ENCODE measurements around the gene OLFML1.

Gene OLFML1

GRCh38 chr11:7531011-7531410 is 45.7 kb downstream of the OLFML1 start:
- no peak for DNase-seq (ENCODE audit: low read depth in 2 of 3, low spot score in 2 of 3)

DNA sequence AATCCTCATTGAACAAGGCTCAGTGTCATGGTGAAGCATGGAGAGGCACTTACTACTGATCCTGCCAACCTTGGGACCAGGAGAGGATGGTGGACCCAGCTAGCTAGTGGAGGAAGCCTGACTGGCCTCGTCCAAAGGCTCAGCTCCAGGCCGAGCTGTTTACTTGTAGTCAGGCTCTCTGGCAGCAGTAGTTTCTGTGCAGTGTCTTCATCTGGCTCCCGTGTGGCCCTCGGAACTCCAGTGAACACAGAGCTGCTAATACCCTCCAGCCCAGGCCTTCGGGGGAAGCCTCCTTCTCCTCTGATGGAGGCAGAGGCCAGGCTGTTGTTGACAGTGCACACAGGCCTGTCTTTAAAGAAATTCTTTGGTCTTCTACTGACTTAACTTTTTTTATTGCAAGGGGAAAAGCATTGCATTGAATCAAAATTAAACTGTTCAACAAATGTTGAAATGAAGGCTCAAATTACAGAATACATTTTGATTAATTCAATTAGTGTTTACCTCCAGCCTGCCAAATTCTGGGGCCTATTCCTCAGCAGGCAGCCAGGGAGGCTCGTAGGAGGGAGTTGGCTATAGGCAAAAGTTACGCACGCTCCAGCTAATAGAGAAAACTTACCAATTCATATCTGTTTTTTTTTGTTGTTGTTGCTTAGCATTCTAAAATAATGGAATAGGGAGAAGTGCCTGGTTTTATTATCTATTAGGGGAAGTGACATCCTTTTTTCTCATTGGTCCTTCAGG is 47.3 kb downstream of the OLFML1 start:
- no peak for DNase-seq (ENCODE audit: low read depth in 2 of 3, low spot score in 2 of 3)

- no peak for DNase-seq (ENCODE audit: low read depth in 2 of 3, low spot score in 2 of 3)
Observed at GRCh38 chr11:7533199-7534041, 48.1 kb downstream of the OLFML1 start.

GRCh38 chr11:7534042-7534378 is 48.7 kb downstream of the OLFML1 start:
- DNase-seq (ENCODE audit: low read depth in 2 of 3, low spot score in 2 of 3) = no peak

DNA sequence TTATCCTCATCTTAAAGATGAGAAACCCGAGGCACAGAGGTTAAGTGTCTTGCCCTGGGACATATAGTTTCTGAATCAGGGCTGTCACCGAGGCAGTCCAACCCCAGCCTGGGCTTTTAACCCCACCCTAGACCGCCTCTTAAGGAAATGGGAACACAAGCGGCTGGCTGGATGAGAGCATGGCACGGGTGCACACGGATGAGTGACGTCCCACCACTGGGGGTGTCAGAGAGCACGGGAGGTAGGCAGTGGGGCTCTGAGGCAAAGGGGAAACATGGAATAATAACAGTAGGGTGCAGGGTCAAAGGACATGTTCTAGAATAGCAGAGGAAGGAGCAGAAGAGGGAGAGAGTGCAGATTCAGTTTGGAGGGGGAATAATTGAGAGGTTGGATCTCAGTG is 50.8 kb downstream of the OLFML1 start:
- DNase-seq (ENCODE audit: low read depth in 2 of 3, low spot score in 2 of 3) = no peak

GRCh38 chr11:7537265-7537664 is 52.0 kb downstream of the OLFML1 start:
- DNase-seq (ENCODE audit: low read depth in 2 of 3, low spot score in 2 of 3) = no peak

DNA sequence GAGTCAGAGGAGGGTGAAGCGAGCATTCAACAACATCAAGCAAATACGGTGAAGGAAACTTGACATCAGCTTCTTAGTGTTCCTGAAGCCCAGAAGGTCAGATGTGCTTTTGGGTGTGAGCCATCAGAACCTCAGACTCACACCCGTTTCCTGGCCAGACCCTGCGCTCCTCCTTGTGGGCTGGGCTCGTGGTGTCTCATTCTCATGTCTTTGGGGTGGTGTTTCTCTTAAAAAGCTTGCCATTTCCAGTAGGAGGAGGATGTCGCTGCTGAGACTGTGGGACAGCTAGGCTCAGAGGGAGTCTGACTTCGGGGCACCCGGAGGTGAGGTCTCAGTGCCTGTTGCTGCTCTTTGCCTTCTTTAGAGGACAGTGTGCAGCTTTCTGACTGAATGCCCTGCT is 52.7 kb downstream of the OLFML1 start:
- no peak for DNase-seq (ENCODE audit: low read depth in 2 of 3, low spot score in 2 of 3)

GRCh38 chr11:7538466-7539454 is 53.5 kb downstream of the OLFML1 start:
- DNase-seq (ENCODE audit: low read depth in 2 of 3, low spot score in 2 of 3) = no peak

DNA sequence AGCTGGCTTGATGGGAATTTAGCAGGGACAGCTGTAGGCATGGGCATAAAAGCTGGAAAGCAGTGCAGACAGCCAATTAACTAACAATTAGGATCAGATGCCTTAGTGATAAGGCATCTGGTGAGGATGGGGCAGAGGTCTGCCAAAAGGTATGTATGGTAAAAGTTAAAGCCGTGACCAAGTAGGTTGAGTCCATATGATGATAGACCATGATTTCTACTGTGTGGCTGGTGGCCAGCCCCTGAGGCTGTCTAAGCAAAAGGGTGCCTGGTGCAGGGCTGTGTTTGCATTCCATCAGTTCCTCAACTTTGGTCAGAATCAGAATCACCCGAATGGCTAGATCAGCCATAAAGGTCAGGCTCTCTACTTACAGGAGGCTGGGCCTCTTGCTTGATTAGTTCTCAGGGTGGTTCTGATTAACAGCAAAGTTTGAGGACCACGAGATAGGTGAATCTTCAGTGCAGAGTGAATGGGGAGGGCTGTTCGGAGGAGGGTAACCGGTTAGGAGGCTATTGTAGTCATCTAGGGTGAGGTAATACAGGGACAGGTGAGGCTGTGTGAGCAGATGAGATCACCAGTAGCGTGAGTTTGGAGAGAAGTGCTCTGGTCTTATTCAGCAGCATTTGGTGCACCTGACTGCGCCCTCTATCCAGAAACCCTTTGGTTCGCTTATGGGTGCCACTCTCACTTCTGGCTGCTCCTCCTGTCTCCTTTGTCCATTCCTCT is 55.7 kb downstream of the OLFML1 start:
- no peak for DNase-seq (ENCODE audit: low read depth in 2 of 3, low spot score in 2 of 3)

DNA sequence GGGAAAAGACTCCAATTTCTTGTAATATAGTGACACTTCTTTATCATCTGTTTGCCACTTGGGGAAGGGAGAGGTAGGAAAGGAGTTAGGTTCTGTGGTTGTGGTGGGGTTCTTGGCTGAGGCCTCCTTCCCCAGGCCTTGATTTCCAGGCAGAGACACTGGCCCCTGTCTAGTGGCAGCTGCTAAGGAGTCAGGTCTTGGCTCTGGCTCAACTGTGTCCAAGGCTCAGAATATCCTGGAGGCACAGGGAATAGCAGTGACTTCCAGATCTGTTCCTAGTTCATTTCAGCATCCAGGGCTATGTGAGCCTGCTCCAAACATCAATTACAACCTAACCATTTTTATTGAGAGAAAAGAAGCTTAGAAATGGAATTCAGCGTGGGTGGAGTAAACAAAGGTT is 58.0 kb downstream of the OLFML1 start:
- DNase-seq (ENCODE audit: low read depth in 2 of 3, low spot score in 2 of 3) = no peak

- DNase-seq (ENCODE audit: low read depth in 2 of 3, low spot score in 2 of 3) = no peak
Observed at GRCh38 chr11:7544021-7544420, 58.7 kb downstream of the OLFML1 start.

DNA sequence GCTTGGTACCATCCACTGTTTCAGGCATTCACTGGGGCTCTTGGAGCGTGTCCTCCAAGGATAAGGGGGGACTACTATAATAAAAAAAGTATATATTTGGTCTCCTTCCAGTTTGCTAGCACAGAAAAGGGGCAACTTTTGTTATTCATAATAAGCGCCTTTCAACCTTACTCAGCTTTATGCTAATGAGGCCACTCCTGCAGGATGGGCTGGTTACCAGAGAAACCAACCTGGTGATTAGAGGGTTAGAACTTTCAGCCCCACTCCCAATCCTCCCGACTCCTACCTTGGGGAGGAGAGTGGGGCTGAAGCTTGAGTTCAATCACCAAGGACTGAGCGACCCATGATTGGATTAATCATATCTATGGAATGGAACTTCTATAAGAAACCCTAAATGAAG is 60.3 kb downstream of the OLFML1 start:
- no peak for DNase-seq (ENCODE audit: low read depth in 2 of 3, low spot score in 2 of 3)

GRCh38 chr11:7546324-7546791 is 61.1 kb downstream of the OLFML1 start:
- DNase-seq (ENCODE audit: low read depth in 2 of 3, low spot score in 2 of 3) = no peak

GRCh38 chr11:7547687-7548086 is 62.4 kb downstream of the OLFML1 start:
- no peak for DNase-seq (ENCODE audit: low read depth in 2 of 3, low spot score in 2 of 3)

DNA sequence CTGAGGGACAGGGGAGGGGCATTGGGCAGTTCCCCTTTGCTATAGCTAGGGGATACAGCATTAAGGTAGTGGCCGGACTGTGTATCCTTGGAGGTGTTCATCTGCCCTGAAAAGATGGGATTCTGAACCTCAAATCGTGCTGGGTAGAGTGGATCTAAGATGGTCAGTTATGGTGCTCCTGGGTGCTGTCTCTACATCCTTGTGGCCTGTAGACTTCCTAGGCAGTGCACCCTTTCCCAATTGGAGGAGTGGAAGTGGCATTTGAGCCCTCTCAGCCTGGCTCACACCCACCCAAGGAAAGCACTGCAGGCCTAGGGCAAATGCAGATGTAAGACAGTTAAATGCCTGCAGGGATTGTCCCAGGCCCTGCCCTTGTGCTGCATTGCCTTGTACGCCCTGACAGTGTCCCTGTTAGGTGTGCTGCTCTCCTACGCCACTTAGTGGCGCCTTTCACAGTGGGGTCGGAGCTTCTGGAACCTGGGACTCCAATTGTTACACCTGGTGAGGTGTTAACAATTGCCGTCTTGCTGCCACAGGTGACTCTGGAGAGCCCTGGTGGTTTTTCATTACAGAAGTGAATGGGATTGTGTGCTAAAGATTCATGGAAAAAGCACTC is 63.5 kb downstream of the OLFML1 start:
- DNase-seq (ENCODE audit: low read depth in 2 of 3, low spot score in 2 of 3) = no peak

- DNase-seq (ENCODE audit: low read depth in 2 of 3, low spot score in 2 of 3) = no peak
Observed at GRCh38 chr11:7549681-7550080, 64.4 kb downstream of the OLFML1 start.

DNA sequence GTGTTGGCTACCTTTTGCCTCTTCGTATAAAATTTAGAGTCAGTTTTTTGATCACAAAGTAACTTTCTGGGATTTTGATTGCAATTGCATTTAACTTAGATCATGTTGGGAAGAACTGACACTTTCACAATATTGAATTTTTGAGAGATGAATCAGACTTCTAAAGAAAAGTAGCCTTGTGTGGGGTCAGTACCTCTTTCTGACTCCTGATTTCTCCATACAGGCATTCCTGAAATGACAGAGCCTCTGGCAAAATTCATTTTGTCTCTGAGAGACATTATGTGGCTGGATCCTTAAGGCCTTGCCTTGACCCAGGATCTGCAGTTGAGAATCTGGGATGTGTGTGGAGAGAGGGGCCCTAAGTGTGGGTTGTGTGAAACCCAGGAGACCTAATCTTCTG is 66.3 kb downstream of the OLFML1 start:
- no peak for DNase-seq (ENCODE audit: low read depth in 2 of 3, low spot score in 2 of 3)

- no peak for DNase-seq (ENCODE audit: low read depth in 2 of 3, low spot score in 2 of 3)
Observed at GRCh38 chr11:7552666-7553065, 67.4 kb downstream of the OLFML1 start.

DNA sequence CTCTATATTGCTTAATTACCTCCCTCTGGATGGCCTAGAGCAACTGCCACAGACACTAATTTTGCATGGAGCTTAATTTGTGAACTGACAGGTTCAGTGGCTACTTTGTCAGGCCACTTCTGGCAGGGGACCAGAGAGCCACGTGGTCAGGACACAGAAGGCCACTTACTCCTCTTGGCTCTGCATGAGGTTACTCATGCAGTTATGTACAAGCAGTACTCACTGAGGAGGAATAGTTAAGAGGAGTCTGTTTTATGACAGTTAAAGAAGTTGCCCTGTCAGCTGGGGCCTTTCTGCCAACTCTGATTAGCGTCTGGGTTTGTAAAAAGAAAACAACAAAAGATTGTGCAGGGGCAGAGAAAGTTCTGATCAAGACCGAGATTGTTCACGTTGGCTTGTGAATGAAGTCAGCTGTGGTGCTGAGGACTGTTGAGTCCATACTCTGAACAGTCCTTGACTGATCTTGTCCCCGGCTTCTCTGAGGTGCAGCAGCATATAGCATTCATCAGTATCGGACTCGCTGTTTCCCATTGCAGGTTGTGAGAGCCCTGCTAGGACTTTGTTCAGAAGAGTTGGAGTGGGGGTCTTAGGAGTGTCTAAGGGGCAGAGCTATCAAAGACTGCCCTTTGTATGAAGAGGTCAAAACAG is 69.9 kb downstream of the OLFML1 start:
- DNase-seq (ENCODE audit: low read depth in 2 of 3, low spot score in 2 of 3) = no peak

DNA sequence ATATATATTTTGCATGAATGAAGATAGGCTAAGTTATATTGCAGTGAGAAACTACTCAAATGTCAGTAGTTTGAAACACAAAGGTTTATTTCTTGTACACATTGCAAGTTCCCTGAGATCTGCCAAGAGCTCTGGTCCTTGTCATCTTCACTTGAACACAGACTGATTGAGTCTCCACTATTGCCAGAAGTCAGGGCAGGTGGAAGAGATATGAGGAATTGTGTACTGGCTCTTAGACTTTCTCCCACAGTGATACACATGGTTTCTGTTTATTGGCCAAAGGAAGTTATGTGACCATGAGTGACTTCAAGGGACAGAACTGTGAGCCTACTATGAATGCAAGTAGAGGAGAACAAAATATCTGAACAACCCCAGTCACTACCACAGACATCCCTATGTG is 72.7 kb downstream of the OLFML1 start:
- DNase-seq (ENCODE audit: low read depth in 2 of 3, low spot score in 2 of 3) = no peak

All from activated CD8-positive, alpha-beta memory T cell treated with anti-CD3 and anti-CD28 coated beads for 48 hours (primary cell).